Measurements from ENCODE around the gene VARS1.
"Not testable (repeated sequence)": the region's sequence is repeated elsewhere in the genome, so short reads cannot be mapped to it uniquely, and the experiment has no call there.

The VARS1 gene

DNA sequence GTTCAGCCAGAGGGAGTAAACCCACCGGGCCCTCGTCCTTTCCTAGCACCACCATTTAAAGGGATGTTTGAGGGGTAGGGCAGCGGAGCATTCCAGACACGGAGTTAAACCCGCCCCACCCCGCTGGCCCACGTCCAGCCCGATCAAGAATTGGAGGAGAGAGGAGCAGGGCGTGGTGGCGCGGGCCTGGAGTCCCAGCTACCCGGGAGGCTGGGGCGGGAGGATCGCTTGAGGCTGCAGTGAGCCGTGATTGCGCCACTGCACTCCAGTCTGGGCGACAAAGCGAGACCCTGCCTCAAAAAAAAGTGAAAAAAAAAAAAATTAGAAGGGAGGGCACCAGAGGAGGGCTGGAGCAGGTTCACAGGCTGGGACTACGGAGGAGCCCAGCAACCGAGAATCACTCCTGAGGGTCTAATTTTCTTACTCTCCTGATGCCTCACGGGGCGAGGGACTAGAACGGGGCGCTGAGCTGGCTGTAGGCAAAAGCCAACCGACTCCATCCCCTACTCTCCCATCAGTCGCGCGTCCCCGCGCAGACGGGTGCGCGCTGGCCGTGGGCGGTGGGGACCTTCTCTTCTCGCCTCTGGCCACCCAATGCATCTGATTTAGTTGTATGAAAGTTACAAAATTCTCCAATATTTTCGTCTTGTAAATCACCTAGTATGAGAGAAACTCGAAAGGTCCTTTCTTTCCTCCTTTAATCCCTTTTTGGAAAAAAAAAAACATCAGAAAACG, 25.9 kb upstream of the VARS1 start:
- peak in 3 of 4 experiments; percentile 23 to 46 (median 37) for DNase-seq

- not testable (repeated sequence) for DNase-seq
These were observed 24.8 kb upstream of the VARS1 start for GRCh38 chr6:31820399-31820798.

DNA sequence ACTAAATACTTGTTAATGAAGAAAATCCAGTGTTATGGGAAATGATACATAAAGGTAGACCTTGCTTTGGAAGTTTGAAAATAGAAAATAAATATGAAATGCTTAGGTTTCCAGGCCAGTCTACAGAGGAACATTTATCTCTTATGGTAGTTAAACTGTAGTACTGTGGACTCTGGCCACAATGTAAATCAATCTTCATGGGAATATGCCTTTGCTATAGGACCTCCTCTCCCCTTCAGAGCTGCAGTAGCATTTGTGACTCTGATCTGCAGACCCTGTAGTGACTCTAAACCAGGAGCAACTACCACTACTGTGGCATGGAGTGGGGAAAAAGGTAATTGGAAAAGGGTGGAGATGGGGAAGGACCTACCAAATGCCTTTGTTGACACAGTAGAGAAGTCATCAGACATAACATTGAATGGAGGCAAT, 24.3 kb upstream of the VARS1 start:
- no peak for DNase-seq

- not testable (repeated sequence) for DNase-seq
These were observed 22.5 kb upstream of the VARS1 start for GRCh38 chr6:31817929-31818511.

GRCh38 chr6:31817133-31817928, 21.8 kb upstream of the VARS1 start:
- not testable (repeated sequence) for DNase-seq

DNA sequence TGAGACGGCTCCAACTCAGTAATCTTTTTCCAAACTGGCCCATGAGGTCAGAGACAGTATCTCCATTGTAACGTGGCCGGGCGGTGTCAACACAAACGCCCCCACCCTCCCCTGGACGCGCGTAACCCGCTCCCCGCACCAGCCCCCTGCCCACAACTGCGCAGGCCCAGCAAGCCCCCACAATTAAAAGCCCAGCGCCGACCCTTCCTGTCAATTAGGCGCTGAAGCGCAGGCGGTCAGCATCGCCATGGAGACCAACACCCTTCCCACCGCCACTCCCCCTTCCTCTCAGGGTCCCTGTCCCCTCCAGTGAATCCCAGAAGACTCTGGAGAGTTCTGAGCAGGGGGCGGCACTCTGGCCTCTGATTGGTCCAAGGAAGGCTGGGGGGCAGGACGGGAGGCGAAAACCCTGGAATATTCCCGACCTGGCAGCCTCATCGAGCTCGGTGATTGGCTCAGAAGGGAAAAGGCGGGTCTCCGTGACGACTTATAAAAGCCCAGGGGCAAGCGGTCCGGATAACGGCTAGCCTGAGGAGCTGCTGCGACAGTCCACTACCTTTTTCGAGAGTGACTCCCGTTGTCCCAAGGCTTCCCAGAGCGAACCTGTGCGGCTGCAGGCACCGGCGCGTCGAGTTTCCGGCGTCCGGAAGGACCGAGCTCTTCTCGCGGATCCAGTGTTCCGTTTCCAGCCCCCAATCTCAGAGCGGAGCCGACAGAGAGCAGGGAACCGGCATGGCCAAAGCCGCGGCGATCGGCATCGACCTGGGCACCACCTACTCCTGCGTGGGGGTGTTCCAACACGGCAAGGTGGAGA, 19.7 kb upstream of the VARS1 start, which contains the start of the genes HSPA1A and HSPA1L:
Gene HSPA1A, plus strand, starts transcription at position 519 of the 814 bp plus-strand sequence. Its CDS starts 214 bp downstream, at position 733.
Gene HSPA1L, minus strand, starts transcription at position 259 of the 814 bp plus-strand sequence. CDS start 3,311 bp downstream, outside the sequence.
- DNase-seq: peak in 2 of 4 experiments; percentile 22 to 40

GRCh38 chr6:31814677-31815024, 19.1 kb upstream of the VARS1 start:
- DNase-seq: peak; percentile 20 to 49 (median 36)

GRCh38 chr6:31813465-31813849, 17.9 kb upstream of the VARS1 start:
- no peak for DNase-seq

- DNase-seq: no peak
These were observed 16.1 kb upstream of the VARS1 start for GRCh38 chr6:31811645-31812044.

- DNase-seq: not testable (repeated sequence)
These were observed 13.0 kb upstream of the VARS1 start for GRCh38 chr6:31808599-31808998.

- DNase-seq: peak; percentile 85 to 94 (median 90)
These were observed 11.1 kb upstream of the VARS1 start, which contains the start of gene LSM2 for GRCh38 chr6:31806470-31807272. Gene LSM2 (minus strand): TSS chr6:31806966. CDS start chr6:31806757, 209 bp downstream.

- no peak for DNase-seq
These were observed 10.5 kb upstream of the VARS1 start for GRCh38 chr6:31805939-31806469.

DNA sequence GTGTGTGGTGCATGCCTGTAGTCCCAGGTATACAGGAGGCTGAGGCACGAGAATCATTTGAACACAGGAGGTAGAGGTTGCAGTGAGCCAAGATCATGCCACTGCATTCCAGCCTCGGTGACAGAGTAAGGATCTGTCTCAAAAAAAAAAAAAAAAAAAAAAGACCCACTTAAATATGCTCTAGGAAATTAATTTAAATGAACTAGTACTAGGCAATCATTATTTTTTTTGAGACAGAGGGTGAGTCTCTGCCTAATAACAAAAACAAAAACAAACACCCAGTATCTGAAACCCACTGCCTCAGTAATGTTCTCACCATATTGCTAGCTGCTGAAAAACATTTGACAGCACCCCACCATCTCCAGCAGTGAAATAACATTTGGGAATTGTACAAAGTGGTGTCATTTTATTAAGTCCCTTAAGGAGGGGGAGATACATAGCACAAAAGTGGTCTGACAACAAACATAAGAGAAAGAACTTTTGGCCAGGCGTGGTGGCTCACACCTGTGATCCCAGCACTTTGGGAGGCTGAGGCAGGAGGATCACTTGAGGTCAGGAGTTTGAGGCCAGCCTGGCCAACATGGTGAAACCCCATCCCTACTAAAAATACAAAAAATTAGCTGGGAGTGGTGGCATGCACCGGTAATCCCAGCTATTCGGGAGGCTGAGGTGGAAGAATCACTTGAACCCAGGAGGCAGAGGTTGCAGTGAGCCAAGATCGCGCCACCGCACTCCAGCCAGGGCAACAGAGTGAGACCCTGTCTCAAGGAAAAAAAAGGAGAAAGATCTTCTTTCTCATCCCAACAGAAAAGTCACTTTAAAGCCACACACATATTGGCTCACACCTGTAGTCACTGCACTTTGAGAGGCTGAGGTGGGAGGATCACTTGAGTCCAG, 5.7 kb upstream of the VARS1 start:
- not testable (repeated sequence) for DNase-seq

GRCh38 chr6:31799781-31800180, 4.2 kb upstream of the VARS1 start:
- no peak for DNase-seq

GRCh38 chr6:31797588-31797987, 2.0 kb upstream of the VARS1 start:
- DNase-seq: peak in 1 of 4 experiments; percentile 21

GRCh38 chr6:31796993-31797385, 1.4 kb upstream of the VARS1 start:
- no peak for DNase-seq

- no peak for DNase-seq
These were observed 511 bp downstream of the VARS1 start for GRCh38 chr6:31794866-31795615.

DNA sequence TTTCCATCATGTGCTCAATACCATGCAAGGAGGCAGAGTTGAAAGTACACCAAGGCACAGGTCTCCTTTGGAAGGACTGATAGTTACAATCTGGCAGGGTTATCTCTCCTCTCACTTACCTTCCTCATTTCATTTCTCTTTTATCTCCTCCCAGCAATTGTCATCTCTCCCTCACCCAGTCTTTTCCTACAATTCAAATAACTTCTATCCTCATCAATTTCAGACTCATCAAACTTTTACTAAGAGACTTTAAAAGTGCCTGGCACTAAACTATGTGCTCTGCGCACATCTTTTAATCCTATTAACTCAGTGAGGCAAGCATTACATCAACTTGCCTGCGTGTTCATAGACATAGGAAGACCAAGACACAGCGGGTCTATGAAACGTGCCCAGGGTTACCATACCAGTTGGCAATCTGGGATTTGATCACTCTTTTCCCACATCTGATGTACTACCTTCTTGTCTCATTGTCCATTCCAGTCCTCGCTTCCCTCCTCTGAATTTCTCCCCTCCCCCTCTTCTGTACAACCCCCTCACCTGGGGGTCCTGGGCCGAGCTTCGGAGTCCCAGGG, 1.2 kb downstream of the VARS1 start:
- DNase-seq: no peak

DNA sequence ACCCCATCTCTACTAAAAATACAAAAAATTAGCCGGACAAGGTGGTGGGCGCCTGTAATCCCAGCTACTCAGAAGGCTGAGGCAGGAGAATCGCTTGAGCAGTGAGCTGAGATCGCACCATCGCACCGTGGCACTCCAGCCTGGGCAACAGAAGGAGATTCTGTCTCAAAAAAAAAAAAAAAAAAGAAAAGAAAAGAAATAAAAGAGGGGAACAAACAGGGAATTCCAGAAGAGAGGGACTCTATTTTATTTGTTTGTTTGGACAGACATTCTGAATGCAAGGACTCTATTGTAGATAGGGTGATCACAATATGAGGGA, 1.7 kb downstream of the VARS1 start:
- not testable (repeated sequence) for DNase-seq
